Adrenal gland (tissue), 12 donors: ENCODE results near the gene GALNT8. TPM values are rescaled to one million over a fixed set of nuclear protein-coding genes. Genes with fewer than 3 reads are reported as not detected.

Experiments used
- DNase-seq, 7 donors: peaks; one replicate each; pipeline ENCODE4 v3.0.0-alpha.2; 2019 to 2020
- H3K27ac ChIP-seq, 5 donors: fragments of 200-600 bp; sonication (generic) in 4 of 5; 1 replicate in 3 of 5; 2 replicates in 2 of 5; pipeline versions ENCODE4 v1.5.1 to v1.8.0; 2016 to 2020; ENCODE audit warnings: mild to moderate bottlenecking in 1 of 5
- H3K27me3 ChIP-seq: fragments of 200-600 bp; 2 replicates; pipeline ENCODE4 v1.8.0; 2021
- H3K36me3 ChIP-seq, 2 donors: fragments of 200-600 bp; replicated peaks in 1 of 2; 1 replicate in 1 of 2; 2 replicates in 1 of 2; pipeline versions ENCODE4 v1.5.1 to v1.8.0; 2018 to 2022
- H3K4me1 ChIP-seq, 2 donors: fragments of 200-600 bp; replicated peaks in 1 of 2; 1 replicate in 1 of 2; 2 replicates in 1 of 2; pipeline versions ENCODE4 v1.5.1 to v1.8.0; 2018 to 2021
- H3K4me3 ChIP-seq, 4 donors: fragments of 200-600 bp; sonication (generic) in 3 of 4; one replicate each; pipeline ENCODE4 v1.5.1; 2016 to 2018
- H3K9me3 ChIP-seq, 3 donors: fragments of 200-600 bp; sonication (generic) in 1 of 3; replicated peaks in 1 of 3; 1 replicate in 2 of 3; 2 replicates in 1 of 3; pipeline versions ENCODE4 v1.5.1 to v1.8.0; 2016 to 2021
- POLR2A ChIP-seq, 2 donors: fragments of 450-650 bp; IDR thresholded peaks; one replicate each; pipeline ENCODE4 v1.6.1; 2017; ENCODE audit warnings: antibody characterized with exemption in 2 of 2, mild to moderate bottlenecking in 2 of 2, moderate library complexity in 1 of 2
- WGBS, 4 donors: extraction: QIAGEN DNeasy Blood & Tissue Kit in 2 of 4; methylation state at CpG; one replicate each; pipeline versions ENCODE4 v1.1.5 to v1.1.7; 2013 to 2017; 5-methylcytosine and 5-hydroxymethylcytosine counted together
- intact Hi-C, 2 donors: fragments of 100-400 bp; cut with DNase I; formaldehyde crosslinking; loops; one replicate each; pipeline versions ENCODE4 v1.14.1 to v1.15.0; 2022 to 2023
- polyA plus RNA-seq, 3 donors: library from polyadenylated mRNA; stranded (reverse); fragments of 200-250 nt in 2 of 3; fragments of 350-450 nt in 1 of 3; fragmentation: Illumina TruSeq in 1 of 3; extraction: RNeasy Lipid Tissue Mini Kit (QIAGEN cat#74804) in 1 of 3; gene quantifications; one replicate each; pipeline ENCODE4 v1.2.3, GENCODE V29; 2013 to 2014
- total RNA-seq, 9 donors: library from RNA; depleted of rRNA in 4 of 9; stranded (reverse); fragments of >200 nt in 4 of 9; fragments of 120-200 nt in 1 of 9; fragmentation: NEBNext Ultra II Directional in 1 of 9; extraction: Animal tissue kit (Norgen Biotek cat#: 25700) in 1 of 9; gene quantifications; one replicate each; pipeline versions ENCODE4 v1.1.0 to v1.2.4, GENCODE V29; 2013 to 2023
- TF ChIP-seq, protein P1 (sequence below), 6 experiments: fragments of 450-650 bp in 4 of 6; fragments of 200-600 bp in 2 of 6; sonication (generic) in 1 of 6; IDR thresholded peaks; 1 replicate in 5 of 6; 2 replicates in 1 of 6; pipeline versions ENCODE4 v1.5.1 to v1.8.0; 2016 to 2021; ENCODE audit warnings: antibody characterized with exemption in 6 of 6, mild to moderate bottlenecking in 2 of 6, moderate library complexity in 1 of 6
- donor health status: healthy with polysubstance abuse.
- donor health status: Bipolar disorder and iron deficiency.
- donor health status: DM: yes; HTN: yes; CAD: no.
- donor health status: DM: no; HTN: no; CAD: no.
- donor health status: DM: no; HTN: no; CAD: no.
- donor health status: DM: yes; HTN: yes; CAD: no.

Gene GALNT8
- total and polyA plus RNA-seq, 12 donors: 0.04 to 4.9 (median 1.6) TPM; not detected in 2

GRCh38 chr12:4809449-4810218 is 89.4 kb downstream of the GALNT8 start:
- Histone ChIP-seq H3K27ac (no peak overlapping the region), H3K4me1 (peaks cover 0 to 12% of the 10 kb centered on the region in 2 donors), H3K4me3 (peak overlapping the region in 1 of 4 donors; percentile 29), H3K9me3 (no peaks in the 10 kb centered on the region), H3K36me3 (no peaks in the 10 kb centered on the region), H3K27me3 (peaks cover 36% of the 10 kb centered on the region)
- 0 to 3% (median 2%) methylated on average over 16 to 80 of the region's 80 CpGs for WGBS, 4 donors
- intact Hi-C loops: no loop called here
- no peak for TF ChIP-seq POLR2A (IDR thresholded peaks at IDR 0.05)
- TF ChIP-seq, protein P1, sequence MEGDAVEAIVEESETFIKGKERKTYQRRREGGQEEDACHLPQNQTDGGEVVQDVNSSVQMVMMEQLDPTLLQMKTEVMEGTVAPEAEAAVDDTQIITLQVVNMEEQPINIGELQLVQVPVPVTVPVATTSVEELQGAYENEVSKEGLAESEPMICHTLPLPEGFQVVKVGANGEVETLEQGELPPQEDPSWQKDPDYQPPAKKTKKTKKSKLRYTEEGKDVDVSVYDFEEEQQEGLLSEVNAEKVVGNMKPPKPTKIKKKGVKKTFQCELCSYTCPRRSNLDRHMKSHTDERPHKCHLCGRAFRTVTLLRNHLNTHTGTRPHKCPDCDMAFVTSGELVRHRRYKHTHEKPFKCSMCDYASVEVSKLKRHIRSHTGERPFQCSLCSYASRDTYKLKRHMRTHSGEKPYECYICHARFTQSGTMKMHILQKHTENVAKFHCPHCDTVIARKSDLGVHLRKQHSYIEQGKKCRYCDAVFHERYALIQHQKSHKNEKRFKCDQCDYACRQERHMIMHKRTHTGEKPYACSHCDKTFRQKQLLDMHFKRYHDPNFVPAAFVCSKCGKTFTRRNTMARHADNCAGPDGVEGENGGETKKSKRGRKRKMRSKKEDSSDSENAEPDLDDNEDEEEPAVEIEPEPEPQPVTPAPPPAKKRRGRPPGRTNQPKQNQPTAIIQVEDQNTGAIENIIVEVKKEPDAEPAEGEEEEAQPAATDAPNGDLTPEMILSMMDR (IDR thresholded peaks at IDR 0.05): no peak
- DNase-seq: no peak

GRCh38 chr12:4810219-4810671 is 90.0 kb downstream of the GALNT8 start:
- intact Hi-C loops: no loop called here
- H3K4me3 ChIP-seq: peak overlapping the region in 1 of 4 donors; percentile 29

GRCh38 chr12:4812624-4813327 is 92.6 kb downstream of the GALNT8 start:
- DNase-seq: no peak
- WGBS, 4 donors: 70 to 83% (median 76%) methylated on average over 4 of the region's 4 CpGs
- Histone ChIP-seq H3K36me3 (no peaks in the 10 kb centered on the region), H3K4me1 (peaks cover 0 to 12% of the 10 kb centered on the region in 2 donors), H3K4me3 (no peak overlapping the region), H3K27ac (no peak overlapping the region), H3K27me3 (peaks cover 40% of the 10 kb centered on the region), H3K9me3 (no peaks in the 10 kb centered on the region)
- intact Hi-C loops: no loop called here
- TF ChIP-seq POLR2A (IDR thresholded peaks at IDR 0.05): no peak
- TF ChIP-seq, protein P1 (IDR thresholded peaks at IDR 0.05): no peak

More at GRCh38 chr12:4810219-4810671, 90.0 kb downstream of the GALNT8 start:
- Histone ChIP-seq H3K4me1 (peaks cover 0 to 12% of the 10 kb centered on the region in 2 donors), H3K9me3 (no peaks in the 10 kb centered on the region), H3K36me3 (no peaks in the 10 kb centered on the region), H3K27ac (no peak overlapping the region), H3K27me3 (peaks cover 36% of the 10 kb centered on the region)
- no peak for TF ChIP-seq POLR2A (IDR thresholded peaks at IDR 0.05)
- TF ChIP-seq, protein P1 (IDR thresholded peaks at IDR 0.05): no peak
- WGBS, 4 donors: 24 to 49% (median 36%) methylated on average over 11 to 34 of the region's 34 CpGs
- no peak for DNase-seq

DNA sequence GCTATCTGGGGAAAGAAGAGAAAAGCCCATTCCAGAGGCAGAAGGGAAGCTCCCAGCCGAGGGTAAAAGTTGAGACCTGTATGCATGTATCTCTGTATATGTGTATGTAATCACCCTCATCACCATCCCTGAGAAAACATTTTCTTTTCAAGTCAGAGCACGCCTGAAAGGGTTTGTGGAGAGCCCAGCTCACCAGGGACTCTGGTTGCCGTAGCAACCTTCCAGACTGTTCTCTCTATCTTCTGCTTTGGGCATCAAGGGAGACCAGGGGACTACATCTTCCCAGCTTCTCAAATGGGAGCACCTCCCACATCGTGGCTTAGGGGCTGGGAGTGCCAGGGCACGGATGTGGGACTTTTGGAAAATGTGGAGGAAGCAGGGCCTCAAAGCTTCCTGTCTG is 93.5 kb downstream of the GALNT8 start:
- Histone ChIP-seq H3K27me3 (peaks cover 40% of the 10 kb centered on the region), H3K36me3 (no peaks in the 10 kb centered on the region), H3K27ac (no peak overlapping the region), H3K4me3 (no peak overlapping the region), H3K9me3 (no peaks in the 10 kb centered on the region), H3K4me1 (peaks cover 0 to 12% of the 10 kb centered on the region in 2 donors)
- no peak for TF ChIP-seq POLR2A (IDR thresholded peaks at IDR 0.05)
- TF ChIP-seq, protein P1 (IDR thresholded peaks at IDR 0.05): no peak
- DNase-seq: no peak
- intact Hi-C loops: no loop called here
- WGBS, 4 donors: 68 to 80% (median 69%) methylated on average over 5 of the region's 5 CpGs
